PC-3 (cell line): ENCODE data around the gene GATAD2A. TPM values are rescaled to one million over a fixed set of nuclear protein-coding genes. Genes with fewer than 3 reads are reported as not detected.

Experiments used
- ATAC-seq: fragments of 200-7000 bp; cut with Tn5 transposase; 2 replicates; pipeline ENCODE4 v1.9.1; 2020; ENCODE audit warnings: mild to moderate bottlenecking, moderate library complexity
- BruUV-seq: library from RNA; stranded (reverse); fragments of 400-500 nt; replicated peaks from 2 replicates; lab custom pipeline; 2021; lab: Mats Ljungman, UMichigan
- CTCF ChIA-PET: fragments of 300-600 bp; sonication (Branson Sonifier 250); formaldehyde crosslinking; loops from one replicate; lab custom pipeline; 2022; ENCODE audit warnings: antibody characterized with exemption; lab: Charles Lee
- POLR2A ChIA-PET: fragments of 300-600 bp; sonication (Branson Sonifier 250); formaldehyde crosslinking; loops from one replicate; lab custom pipeline; 2022; ENCODE audit warnings: antibody characterized with exemption; ENCODE audit not compliant: unreplicated experiment; lab: Charles Lee
- DNase-seq: peaks from one replicate; pipeline ENCODE4 v3.0.0-alpha.2; 2015
- H2AFZ ChIP-seq: fragments of 300-600 bp; sonication (generic); 2 replicates; pipeline ENCODE4 v1.6.0; 2016; ENCODE audit warnings: antibody characterized with exemption, low read length
- H3F3A ChIP-seq: fragments of 300-600 bp; sonication (generic); one replicate; pipeline ENCODE4 v1.6.0; 2017; ENCODE audit warnings: antibody characterized with exemption, low read length, control low read depth, mild to moderate bottlenecking; ENCODE audit not compliant: unreplicated experiment
- H3K27ac ChIP-seq: fragments of 300-600 bp; sonication (generic); 2 replicates; pipeline ENCODE4 v1.5.1; 2016; ENCODE audit warnings: mild to moderate bottlenecking, low read length
- H3K27me3 ChIP-seq: fragments of 300-600 bp; sonication (generic); 2 replicates; pipeline ENCODE4 v1.6.1; 2016; ENCODE audit warnings: low read length, mixed read lengths
- H3K36me3 ChIP-seq: fragments of 300-600 bp; sonication (generic); 2 replicates; pipeline ENCODE4 v1.6.1; 2016; ENCODE audit warnings: low read depth, mixed run types, low read length, mixed read lengths
- H3K4me1 ChIP-seq: fragments of 300-600 bp; sonication (generic); 2 replicates; pipeline ENCODE4 v1.5.1; 2016; ENCODE audit warnings: low read length; ENCODE audit not compliant: insufficient read depth
- H3K4me2 ChIP-seq: fragments of 300-600 bp; sonication (generic); 2 replicates; pipeline ENCODE4 v1.6.0; 2016; ENCODE audit warnings: low read length
- H3K4me3 ChIP-seq: fragments of 300-600 bp; sonication (generic); 2 replicates; pipeline ENCODE4 v1.5.1; 2016; ENCODE audit warnings: mild to moderate bottlenecking, low read length, mixed read lengths
- H3K79me2 ChIP-seq: fragments of 300-600 bp; sonication (generic); 2 replicates; pipeline ENCODE4 v1.6.1; 2017; ENCODE audit warnings: low read length, mixed read lengths
- H3K9ac ChIP-seq: fragments of 300-600 bp; sonication (generic); 2 replicates; pipeline ENCODE4 v1.6.0; 2016; ENCODE audit warnings: mild to moderate bottlenecking, low read length
- H3K9me2 ChIP-seq: fragments of 300-600 bp; sonication (generic); replicated peaks from 2 replicates; pipeline ENCODE4 v1.6.1; 2016; ENCODE audit warnings: mixed run types, low read length, mixed read lengths
- H3K9me3 ChIP-seq: fragments of 300-600 bp; sonication (generic); 2 replicates; pipeline ENCODE4 v1.6.1; 2016; ENCODE audit warnings: low read length, mixed read lengths
- H4K20me1 ChIP-seq: fragments of 300-600 bp; sonication (generic); 2 replicates; pipeline ENCODE4 v1.6.1; 2016; ENCODE audit warnings: low read length, mixed read lengths
- EZH2 ChIP-seq: fragments of 300-600 bp; sonication (generic); IDR thresholded peaks from one replicate; pipeline ENCODE4 v1.6.1; 2017; ENCODE audit warnings: antibody characterized with exemption, mild to moderate bottlenecking, low read length; ENCODE audit not compliant: unreplicated experiment
- EZH2phosphoT487 ChIP-seq: fragments of 300-600 bp; sonication (generic); IDR thresholded peaks from 2 replicates; pipeline ENCODE4 v1.6.1; 2018; ENCODE audit warnings: mild to moderate bottlenecking, antibody characterized with exemption, low read length, borderline replicate concordance
- intact Hi-C: fragments of 100-400 bp; cut with micrococcal nuclease; formaldehyde crosslinking; loops from 2 replicates; pipeline ENCODE4 v1.9.0; 2023
- total RNA-seq: library from RNA; depleted of rRNA; stranded (reverse); fragments of >200 nt; gene quantifications from 2 replicates; pipeline ENCODE4 v1.2.3, GENCODE V29; 2014
- TF ChIP-seq, protein P1 (sequence below): fragments of 300-600 bp; sonication (generic); conservative IDR thresholded peaks from 2 replicates; pipeline ENCODE4 v1.5.1; 2017; ENCODE audit warnings: antibody characterized with exemption, low read depth, mild to moderate bottlenecking, low read length

The GATAD2A gene
- total RNA-seq, 1 experiment from 2014 or later: 104 TPM

DNA sequence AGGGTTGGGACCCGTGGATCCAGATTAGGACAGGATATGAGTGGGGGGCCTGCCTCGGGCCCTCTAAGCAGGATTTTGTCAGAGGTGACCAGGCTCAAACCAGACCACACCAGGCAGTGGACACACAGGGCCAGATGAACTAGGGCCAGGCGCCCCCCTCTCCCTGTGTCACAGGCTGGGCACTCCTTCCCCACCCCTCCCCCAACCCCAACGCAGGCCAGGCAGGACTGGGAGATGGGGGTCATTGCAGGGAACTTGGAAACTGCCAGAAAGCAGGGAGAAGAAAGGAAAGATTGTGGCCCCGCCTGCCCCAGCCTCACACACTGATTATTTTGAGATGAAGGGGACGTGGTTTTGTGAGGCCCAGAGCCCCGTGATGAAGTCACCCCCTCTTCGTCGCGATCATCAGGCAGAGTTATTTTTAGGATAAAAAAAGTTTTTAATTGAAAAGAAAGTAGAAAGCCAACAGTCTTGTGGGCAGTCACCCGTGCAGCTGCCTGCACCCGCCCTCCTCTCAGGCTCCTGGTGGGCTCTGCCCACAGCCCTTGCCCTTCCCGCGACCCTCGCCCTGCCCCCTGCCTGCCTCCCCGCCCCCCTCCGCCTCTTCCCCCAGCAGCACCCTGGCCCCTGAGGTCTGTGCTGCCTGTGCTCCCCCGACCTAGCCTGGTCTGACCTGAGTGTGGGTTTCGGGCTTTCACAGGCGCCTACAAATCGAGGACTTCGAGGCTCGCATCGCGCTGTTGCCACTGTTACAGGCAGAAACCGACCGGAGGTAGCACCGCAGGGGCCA, 121.3 kb downstream of the GATAD2A start:
- CTCF ChIA-PET: no interaction called here
- Histone ChIP-seq H3K9me2 (no peaks in the 10 kb centered on the region), H3K9me3 (no peaks in the 10 kb centered on the region), H4K20me1 (0 out of 2 replicates have a peak, but pooled peaks cover 5% of the 10 kb centered on the region), H3K4me2 (no peak overlapping the region), H3F3A (no peaks in the 10 kb centered on the region), H3K27me3 (no peaks in the 10 kb centered on the region), H3K79me2 (peaks cover 32% of the 10 kb centered on the region), H3K4me3 (no peak overlapping the region), H3K9ac (no peak overlapping the region), H2AFZ (no peak overlapping the region), H3K4me1 (no peaks in the 10 kb centered on the region), H3K36me3 (peaks cover 13% of the 10 kb centered on the region; the same call in 1 of the 2 replicates), H3K27ac (no peak overlapping the region)
- BruUV-seq: no TSS peak
- DNase-seq (no peak), ATAC-seq (no peak)
- TF ChIP-seq EZH2 (no peak), EZH2phosphoT487 (no peak)
- TF ChIP-seq, protein P1, sequence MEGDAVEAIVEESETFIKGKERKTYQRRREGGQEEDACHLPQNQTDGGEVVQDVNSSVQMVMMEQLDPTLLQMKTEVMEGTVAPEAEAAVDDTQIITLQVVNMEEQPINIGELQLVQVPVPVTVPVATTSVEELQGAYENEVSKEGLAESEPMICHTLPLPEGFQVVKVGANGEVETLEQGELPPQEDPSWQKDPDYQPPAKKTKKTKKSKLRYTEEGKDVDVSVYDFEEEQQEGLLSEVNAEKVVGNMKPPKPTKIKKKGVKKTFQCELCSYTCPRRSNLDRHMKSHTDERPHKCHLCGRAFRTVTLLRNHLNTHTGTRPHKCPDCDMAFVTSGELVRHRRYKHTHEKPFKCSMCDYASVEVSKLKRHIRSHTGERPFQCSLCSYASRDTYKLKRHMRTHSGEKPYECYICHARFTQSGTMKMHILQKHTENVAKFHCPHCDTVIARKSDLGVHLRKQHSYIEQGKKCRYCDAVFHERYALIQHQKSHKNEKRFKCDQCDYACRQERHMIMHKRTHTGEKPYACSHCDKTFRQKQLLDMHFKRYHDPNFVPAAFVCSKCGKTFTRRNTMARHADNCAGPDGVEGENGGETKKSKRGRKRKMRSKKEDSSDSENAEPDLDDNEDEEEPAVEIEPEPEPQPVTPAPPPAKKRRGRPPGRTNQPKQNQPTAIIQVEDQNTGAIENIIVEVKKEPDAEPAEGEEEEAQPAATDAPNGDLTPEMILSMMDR: no peak
- intact Hi-C loops: no loop called here
- POLR2A ChIA-PET: no interaction called here

DNA sequence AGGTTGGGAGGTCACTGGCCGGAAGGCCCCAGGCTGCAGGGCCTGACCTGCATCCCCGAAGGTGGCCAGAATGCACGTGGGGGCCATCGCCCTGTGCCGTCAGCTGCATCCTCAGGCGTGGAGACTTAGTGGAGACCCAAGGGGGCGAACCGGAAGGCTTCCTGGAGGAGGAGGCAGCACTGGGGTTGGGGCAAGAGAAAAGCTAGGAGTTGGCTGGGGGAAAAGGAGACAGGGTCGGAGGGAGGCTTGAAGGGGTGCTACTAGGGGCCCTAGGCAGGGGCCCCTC, 121.8 kb downstream of the GATAD2A start:
- H3F3A ChIP-seq: no peaks in the 10 kb centered on the region
- peaks cover 27% of the 10 kb centered on the region for H3K79me2 ChIP-seq
- no TSS peak for BruUV-seq
- no peak for DNase-seq
- POLR2A ChIA-PET: no interaction called here
- H4K20me1 ChIP-seq: 0 out of 2 replicates have a peak, but pooled peaks cover 5% of the 10 kb centered on the region
- TF ChIP-seq, protein P1: no peak
- TF ChIP-seq EZH2 (no peak), EZH2phosphoT487 (no peak)
- H3K4me1 ChIP-seq: no peaks in the 10 kb centered on the region
- H3K4me2 ChIP-seq: no peak overlapping the region
- H3K27me3 ChIP-seq: no peaks in the 10 kb centered on the region
- peaks cover 13% of the 10 kb centered on the region; the same call in 1 of the 2 replicates for H3K36me3 ChIP-seq
- no peaks in the 10 kb centered on the region for H3K9me2 ChIP-seq
- intact Hi-C loops: no loop called here
- H3K9ac ChIP-seq: no peak overlapping the region
- no peaks in the 10 kb centered on the region for H3K9me3 ChIP-seq
- H3K27ac ChIP-seq: no peak overlapping the region
- H2AFZ ChIP-seq: no peak overlapping the region
- CTCF ChIA-PET: no interaction called here
- H3K4me3 ChIP-seq: no peak overlapping the region
- no peak for ATAC-seq

DNA sequence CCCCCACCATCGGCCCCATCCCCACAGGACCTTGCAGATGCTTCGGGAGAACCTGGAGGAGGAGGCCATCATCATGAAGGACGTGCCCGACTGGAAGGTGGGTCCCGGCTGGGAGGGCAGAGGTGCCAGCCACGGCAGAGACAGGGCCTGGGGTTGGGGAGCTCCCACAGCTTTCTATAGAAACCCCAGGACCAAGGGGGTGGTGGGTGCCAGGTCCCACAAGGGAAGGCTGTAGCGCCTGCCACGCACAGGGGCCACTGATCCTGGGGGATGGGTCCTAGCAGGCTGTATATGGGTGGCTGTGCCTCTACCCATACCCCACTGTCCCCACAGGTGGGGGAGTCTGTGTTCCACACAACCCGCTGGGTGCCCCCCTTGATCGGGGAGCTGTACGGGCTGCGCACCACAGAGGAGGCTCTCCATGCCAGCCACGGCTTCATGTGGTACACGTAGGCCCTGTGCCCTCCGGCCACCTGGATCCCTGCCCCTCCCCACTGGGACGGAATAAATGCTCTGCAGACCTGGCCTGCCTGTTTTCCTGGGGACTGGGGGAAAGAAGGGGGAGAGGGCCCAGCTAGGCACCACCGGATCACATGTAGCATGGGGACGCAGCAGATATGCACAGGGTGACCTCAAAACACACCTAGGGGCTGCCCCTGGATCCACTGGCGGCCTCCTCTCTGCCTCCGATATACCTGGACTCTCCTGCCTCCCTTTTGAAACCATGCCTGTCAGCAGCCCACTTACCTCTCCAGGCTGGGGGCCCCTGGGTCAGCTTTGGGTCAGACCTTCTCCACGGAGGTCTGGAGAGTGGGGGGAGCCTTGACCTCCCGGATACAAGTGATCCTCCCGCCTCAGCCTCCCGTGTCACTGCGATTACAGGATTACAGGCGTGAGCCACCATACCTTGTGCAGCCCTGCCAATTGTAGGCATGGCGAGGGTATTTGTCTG, 122.5 kb downstream of the GATAD2A start:
- Histone ChIP-seq H4K20me1 (0 out of 2 replicates have a peak, but pooled peaks cover 2% of the 10 kb centered on the region), H3K4me2 (no peak overlapping the region), H3K27ac (no peak overlapping the region), H3K4me3 (no peak overlapping the region), H3K79me2 (peaks cover 21% of the 10 kb centered on the region), H3K9ac (no peak overlapping the region), H3K27me3 (no peaks in the 10 kb centered on the region), H3K9me3 (no peaks in the 10 kb centered on the region), H3K4me1 (no peaks in the 10 kb centered on the region), H3K36me3 (peaks cover 13% of the 10 kb centered on the region; the same call in 1 of the 2 replicates), H3F3A (no peaks in the 10 kb centered on the region), H2AFZ (no peak overlapping the region), H3K9me2 (no peaks in the 10 kb centered on the region)
- ATAC-seq: no peak
- no peak for DNase-seq
- POLR2A ChIA-PET: no interaction called here
- TF ChIP-seq EZH2phosphoT487: no peak
- TF ChIP-seq EZH2: no peak
- TF ChIP-seq, protein P1: no peak
- CTCF ChIA-PET: no interaction called here
- intact Hi-C loops: no loop called here
- BruUV-seq: no TSS peak
